HG03571 (cell line): ENCODE data around the gene VTI1B.

Experiments used
- ATAC-seq: cut with Tn5 transposase; IDR thresholded peaks from one replicate; pipeline ENCODE4 v1.9.1; 2021; ENCODE audit not compliant: unreplicated experiment

The VTI1B gene

DNA sequence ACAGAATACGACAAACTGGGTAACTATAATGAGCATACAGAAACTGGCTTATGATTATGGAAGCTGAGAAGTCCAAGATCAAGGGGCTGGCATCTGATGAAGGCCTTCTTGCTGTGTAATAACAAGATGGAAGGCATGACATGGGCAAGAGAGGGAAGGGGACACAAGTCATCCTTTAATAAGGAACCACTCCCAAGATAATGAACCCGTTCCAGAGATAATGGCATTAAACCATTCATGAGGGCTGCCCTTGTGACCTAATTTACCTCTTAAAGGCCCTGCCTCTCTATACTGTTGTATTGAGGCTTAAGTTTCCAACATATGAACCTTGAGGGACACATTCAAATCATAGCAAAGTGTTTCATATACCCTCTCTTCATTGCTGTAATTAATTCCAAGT lies 4.6 kb upstream of the VTI1B start:
- no peak for ATAC-seq

DNA sequence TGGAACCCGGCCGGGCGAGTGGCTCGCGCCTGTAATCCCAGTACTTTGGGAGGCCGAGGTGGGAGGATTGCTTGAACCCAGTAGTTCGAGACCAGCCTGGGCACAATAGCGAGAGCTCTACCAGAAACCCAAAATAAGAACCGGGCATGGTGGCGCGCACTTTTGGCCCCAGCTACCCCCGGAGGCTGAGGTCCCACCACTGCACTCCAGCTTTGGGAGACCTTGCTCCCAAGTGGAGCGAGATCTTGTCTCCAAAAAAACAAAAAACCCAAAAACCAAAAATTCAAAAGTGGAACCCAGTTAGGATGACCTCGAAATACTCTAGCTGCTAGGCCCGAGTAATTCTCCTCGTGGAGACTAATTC lies 769 bp upstream of the VTI1B start:
- no peak for ATAC-seq

GRCh38 chr14:67674139-67674479 lies 323 bp downstream of the VTI1B start:
- peak; percentile 41 for ATAC-seq

- ATAC-seq = no peak
These were observed 981 bp downstream of the VTI1B start for GRCh38 chr14:67673451-67673850.

DNA sequence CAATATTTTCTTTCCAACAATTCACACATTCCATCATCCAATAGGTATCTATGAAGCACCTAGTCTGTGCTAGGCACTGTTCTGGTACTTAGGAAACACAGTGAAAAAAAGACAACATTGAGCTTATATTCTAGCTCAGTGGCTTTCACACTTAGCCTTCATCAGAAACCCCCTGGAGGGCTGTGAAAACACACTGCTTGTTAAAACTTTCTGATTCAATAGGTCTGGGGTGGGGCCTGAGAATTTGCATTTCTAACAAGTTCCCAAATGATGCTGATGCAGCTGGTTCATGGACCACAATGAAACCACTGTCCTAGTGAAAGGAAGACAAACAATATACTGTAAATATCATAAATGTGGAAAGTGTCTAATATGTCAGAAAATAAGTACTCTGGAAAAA lies 5.9 kb downstream of the VTI1B start:
- ATAC-seq = no peak

DNA sequence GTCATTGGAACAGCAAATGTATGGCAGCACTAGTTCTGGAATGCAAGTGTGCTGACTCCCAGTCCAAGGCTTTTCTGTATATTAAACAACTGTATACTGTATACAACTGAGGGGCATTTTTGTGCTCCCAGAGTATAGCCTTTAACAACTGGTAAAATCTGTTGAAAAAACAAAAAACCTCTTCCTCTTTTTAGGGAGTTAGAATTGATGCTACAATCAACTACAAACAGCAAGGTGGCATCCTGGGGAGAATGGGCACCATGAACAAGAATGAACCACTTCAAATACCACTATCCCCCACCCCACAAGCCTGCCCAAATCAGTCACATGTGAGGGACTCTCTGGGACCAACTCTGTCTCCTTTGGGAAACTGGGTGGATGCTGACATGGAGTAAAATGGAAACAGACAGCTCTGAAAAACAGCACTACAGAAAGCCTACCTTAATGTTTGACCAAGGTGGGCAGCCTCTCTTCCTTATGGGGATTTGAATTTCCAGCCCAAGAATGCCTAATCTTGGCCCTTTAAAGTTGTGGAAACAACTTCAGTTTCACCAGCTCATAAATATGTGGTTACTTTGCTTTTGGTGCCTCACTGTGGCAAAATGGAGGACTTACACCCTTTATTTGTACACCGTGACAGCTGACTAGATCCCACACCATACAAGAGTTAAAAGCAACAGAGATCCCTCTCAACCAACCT lies 7.5 kb downstream of the VTI1B start:
- no peak for ATAC-seq

- ATAC-seq = no peak
These were observed 8.6 kb downstream of the VTI1B start for GRCh38 chr14:67665868-67666267.

DNA sequence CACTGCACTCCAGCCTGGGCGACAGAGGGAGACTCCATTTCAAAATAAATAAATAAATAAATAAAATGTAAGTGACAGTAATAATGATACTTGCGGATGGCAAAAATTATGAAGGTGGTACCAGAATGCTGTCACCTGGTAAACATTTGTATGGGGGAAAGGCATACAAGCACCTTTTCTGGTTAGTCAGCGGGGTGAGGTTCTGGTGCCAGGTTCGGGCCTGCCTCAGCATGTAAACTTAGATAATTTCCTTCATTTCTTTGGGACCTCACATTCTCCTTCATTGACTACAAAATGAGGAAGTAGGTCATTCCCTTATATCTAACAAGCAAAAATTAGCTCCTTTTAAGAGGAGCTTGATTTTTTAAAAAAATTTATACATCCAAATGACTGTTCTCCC lies 10.8 kb downstream of the VTI1B start:
- no peak for ATAC-seq

DNA sequence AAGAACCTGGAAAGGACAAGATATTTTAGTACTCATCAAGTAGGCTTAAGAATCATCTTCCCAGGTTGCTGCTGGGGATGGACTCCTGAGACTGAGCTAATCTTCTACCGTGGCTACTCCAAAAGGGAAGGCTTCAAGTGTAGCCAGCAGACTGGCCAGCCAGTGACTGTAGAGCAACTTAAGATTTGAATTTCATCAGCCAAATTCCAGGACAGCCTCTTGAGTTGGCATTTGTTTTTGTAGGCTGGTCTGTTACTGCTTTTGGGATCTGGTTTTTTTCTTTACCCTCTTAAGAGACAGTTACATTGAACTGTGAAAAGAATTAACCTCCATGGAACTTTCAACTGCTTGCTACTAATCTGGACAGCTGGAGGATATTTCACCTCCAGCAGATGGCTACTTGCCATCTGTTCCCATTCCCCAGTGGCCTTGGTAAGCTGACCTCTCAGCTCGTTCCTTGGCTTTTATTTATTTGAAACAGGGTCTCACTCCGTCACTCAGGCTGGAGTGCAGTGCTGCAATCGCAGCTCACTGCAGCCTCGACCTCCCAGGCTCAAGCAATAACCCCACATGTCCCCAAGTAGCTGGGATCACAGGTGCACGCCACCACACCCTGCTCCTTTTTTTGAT lies 20.7 kb downstream of the VTI1B start:
- ATAC-seq = no peak

GRCh38 chr14:67652189-67652588 lies 22.2 kb downstream of the VTI1B start:
- no peak for ATAC-seq

DNA sequence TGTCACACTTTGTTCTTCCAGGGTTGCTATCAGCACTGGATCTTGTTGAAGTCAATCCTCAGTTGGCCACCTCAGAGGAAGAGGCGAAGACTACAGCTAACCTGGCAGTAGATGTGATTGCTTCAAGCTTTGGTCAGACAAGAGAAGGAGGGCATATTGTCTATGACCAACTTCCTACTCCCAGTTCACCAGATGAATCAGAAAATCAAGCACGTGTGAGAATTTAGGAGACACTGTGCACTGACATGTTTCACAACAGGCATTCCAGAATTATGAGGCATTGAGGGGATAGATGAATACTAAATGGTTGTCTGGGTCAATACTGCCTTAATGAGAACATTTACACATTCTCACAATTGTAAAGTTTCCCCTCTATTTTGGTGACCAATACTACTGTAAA lies 23.7 kb downstream of the VTI1B start:
- ATAC-seq = no peak

DNA sequence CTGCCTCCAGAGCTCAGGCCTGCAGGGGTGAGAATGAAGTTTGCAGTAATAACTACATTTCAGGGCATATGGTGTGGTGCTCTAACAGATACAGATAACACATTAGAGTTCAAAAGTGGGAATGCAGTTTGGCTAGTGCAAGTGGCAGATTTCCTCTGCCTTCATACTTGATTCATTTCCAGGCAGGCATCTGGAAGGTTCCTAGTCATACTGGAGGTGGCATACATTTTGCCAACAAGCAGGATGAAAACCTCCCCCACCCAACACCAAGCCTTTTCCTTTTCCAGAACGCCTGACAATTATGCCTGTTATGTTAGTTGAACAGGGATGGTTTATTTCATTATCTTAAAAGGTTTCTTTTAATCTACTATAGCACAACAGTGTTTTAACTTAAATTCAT lies 24.3 kb downstream of the VTI1B start:
- no peak for ATAC-seq

GRCh38 chr14:67646131-67646530 lies 28.3 kb downstream of the VTI1B start:
- no peak for ATAC-seq

GRCh38 chr14:67645414-67645813 lies 29.0 kb downstream of the VTI1B start:
- ATAC-seq = no peak

DNA sequence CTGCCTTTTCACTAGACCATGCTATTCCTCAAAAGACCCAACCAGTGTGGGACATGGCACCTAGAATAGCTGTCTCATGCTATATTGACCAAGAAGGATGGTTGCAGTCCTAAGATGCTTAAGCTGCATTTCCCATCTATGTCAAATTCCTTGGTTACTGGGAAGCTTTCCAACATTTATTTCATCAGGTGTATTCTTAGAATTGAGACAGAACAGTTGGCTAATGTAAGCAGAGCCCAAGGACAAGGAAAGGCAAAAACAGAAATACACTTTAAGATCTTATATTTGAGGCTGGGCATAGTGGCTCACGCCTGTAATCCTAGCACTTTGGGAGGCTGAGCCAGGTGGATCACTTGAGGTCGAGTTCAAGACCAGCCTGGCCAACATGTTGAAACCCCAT lies 30.0 kb downstream of the VTI1B start:
- ATAC-seq = no peak

DNA sequence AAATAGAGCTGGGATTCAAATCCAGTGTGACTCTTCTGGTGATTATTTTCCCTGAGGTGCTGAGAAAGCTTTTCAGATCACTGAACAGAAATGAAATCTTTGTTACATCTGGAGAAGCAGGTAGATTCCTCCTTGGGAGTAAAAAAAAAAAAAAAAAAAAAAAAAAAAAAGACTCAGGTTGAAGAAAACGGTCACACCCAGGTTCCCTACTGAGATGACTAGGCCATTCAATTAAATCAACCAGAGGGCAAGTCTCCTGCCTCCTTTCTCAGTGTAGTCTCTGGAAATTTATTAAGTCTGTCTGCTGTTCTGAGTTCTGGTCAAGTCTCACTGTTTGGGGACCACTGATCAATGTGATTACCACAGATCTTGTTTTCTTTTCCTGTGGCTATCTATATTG lies 30.7 kb downstream of the VTI1B start:
- no peak for ATAC-seq

DNA sequence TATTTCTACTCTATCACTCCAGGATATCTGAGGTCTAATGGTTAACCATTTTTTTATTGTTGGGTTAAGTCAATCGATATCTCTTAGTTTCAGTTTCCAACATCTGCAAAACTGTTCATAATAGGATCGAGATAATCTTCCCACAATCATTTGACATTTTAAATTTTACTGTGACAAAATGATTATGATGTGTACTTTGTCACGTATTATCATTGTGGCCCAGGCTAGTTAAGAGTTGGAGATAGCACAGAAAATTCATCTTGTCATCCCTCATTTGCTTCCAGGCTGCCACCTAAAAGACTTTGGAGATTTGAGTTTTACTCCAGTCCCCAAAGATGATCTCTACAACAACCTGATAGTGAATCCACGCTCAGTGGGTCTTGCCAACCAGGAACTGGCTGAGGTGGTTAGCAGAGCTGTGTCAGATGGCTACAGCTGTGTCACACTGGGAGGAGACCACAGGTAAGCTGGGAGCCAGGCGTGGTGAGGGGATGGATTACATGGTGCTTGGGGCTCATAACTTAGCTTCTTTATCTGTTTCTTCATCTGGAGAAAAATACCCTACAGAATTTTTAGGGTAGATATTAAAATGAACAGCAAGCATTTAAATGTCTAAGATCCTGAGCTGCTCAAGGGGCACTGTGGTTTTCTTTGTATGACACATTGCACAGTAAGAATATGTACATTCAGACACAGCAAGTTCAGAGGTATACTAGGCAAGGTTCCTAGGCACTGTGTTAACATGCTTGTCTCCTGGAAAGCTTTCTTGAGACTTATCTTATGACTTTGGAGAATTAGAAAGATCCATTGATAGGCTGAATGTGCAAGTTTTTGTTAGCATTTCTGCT lies 32.3 kb downstream of the VTI1B start:
- ATAC-seq = no peak

GRCh38 chr14:67641480-67641879 lies 33.0 kb downstream of the VTI1B start:
- no peak for ATAC-seq

GRCh38 chr14:67638642-67639041 lies 35.8 kb downstream of the VTI1B start:
- ATAC-seq = no peak

DNA sequence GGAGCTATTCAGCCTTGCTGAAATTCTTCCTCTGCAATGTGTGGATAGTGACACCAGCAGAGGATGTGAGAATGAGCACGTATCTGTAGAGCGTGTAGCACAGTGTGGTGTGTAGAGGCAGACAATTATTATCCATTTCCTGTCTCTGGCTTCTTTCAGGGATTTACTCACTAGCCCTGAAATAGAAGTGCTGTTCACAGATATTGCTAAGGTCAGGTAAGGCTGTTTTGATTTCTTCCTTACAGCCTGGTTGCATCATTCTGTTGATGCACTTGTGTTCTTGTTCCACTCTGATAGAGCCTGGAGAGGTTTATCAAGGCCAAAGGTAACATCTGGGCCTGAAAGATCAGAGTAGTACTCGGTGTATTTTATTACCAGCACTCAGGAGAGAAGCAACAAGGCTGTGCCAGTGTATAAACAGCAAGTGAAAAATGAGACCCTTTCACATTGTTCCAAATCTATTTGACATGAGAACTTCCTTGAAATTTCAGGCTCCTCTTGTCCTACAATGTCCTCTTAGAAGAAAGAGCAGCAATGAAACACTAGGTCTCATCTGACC lies 38.0 kb downstream of the VTI1B start:
- ATAC-seq = no peak

- ATAC-seq = no peak
These were observed 40.8 kb downstream of the VTI1B start for GRCh38 chr14:67633451-67634147.
